GM23248 (cell line): ENCODE measurements around the gene SACM1L.

Experiments used
- EZH2 ChIP-seq: fragments of 200-600 bp; sonication (generic); IDR thresholded peaks from 2 replicates; pipeline ENCODE4 v1.6.1; 2018; ENCODE audit warnings: antibody characterized with exemption, mild to moderate bottlenecking; ENCODE audit not compliant: insufficient read depth, poor library complexity, severe bottlenecking
- EZH2phosphoT487 ChIP-seq: fragments of 200-600 bp; sonication (generic); IDR thresholded peaks from 2 replicates; pipeline ENCODE4 v1.6.1; 2018; ENCODE audit warnings: antibody characterized with exemption, moderate library complexity, mild to moderate bottlenecking, low read depth; ENCODE audit not compliant: insufficient read depth

DNA sequence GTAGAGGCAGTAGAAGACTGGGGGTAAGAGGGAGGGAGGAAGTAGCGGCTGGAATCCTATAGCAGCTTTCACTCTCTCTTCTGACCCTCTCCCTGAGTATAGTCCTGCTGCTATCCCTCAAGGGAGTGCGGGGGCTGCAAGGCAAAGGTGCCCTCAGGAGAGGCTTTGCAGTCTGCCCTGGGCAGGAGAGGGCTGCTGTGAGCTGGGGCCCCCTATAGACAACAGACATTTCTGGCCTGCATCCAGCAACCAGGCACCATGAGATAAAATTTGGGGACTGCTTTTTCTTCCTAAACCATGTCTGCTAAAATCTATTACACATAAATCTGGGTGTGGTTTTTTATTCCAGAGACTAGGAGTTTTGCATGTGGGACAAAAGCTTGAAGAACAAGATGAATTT, 48.0 kb downstream of the SACM1L start:
- TF ChIP-seq EZH2 (no peak), EZH2phosphoT487 (no peak)
